GM23338 (cell line): ENCODE measurements around the gene XPO4. TPM values are rescaled to one million over a fixed set of nuclear protein-coding genes. Genes with fewer than 3 reads are reported as not detected.

Experiments
- ATAC-seq: fragments of 200-7000 bp; cut with Tn5 transposase; 3 replicates; pipeline ENCODE4 v1.9.1; 2020
- DNase-seq: peaks from one replicate; pipeline ENCODE4 v3.0.0-alpha.2; 2015; ENCODE audit warnings: low spot score
- H2AFZ ChIP-seq: fragments of 200-600 bp; sonication (generic); 2 replicates; pipeline ENCODE4 v1.8.0; 2016; ENCODE audit warnings: antibody characterized with exemption, mild to moderate bottlenecking, moderate library complexity
- H3F3A ChIP-seq: fragments of 200-600 bp; sonication (generic); replicated peaks from 2 replicates; pipeline ENCODE4 v1.8.0; 2017; ENCODE audit warnings: antibody characterized with exemption, mixed run types, low read depth
- H3K27ac ChIP-seq: fragments of 200-600 bp; sonication (generic); 2 replicates; pipeline ENCODE4 v1.6.1; 2016; ENCODE audit warnings: low read depth
- H3K27me3 ChIP-seq: fragments of 200-600 bp; sonication (generic); 2 replicates; pipeline ENCODE4 v1.8.0; 2016; ENCODE audit warnings: mild to moderate bottlenecking, mixed run types, moderate library complexity; ENCODE audit not compliant: insufficient read depth
- H3K36me3 ChIP-seq: fragments of 200-600 bp; sonication (generic); 2 replicates; pipeline ENCODE4 v1.8.0; 2016; ENCODE audit warnings: mild to moderate bottlenecking; ENCODE audit not compliant: insufficient read depth
- H3K4me1 ChIP-seq: fragments of 200-600 bp; sonication (generic); 2 replicates; pipeline ENCODE4 v1.8.0; 2016; ENCODE audit warnings: mild to moderate bottlenecking, moderate library complexity; ENCODE audit not compliant: insufficient read depth
- H3K4me2 ChIP-seq: fragments of 200-600 bp; sonication (generic); 2 replicates; pipeline ENCODE4 v1.7.1; 2017; ENCODE audit warnings: mixed run types
- H3K4me3 ChIP-seq: fragments of 200-600 bp; sonication (generic); 2 replicates; pipeline ENCODE4 v1.6.1; 2016; ENCODE audit warnings: mixed run types
- H3K79me2 ChIP-seq: fragments of 200-600 bp; sonication (generic); replicated peaks from 2 replicates; pipeline ENCODE4 v1.8.0; 2017; ENCODE audit warnings: mild to moderate bottlenecking; ENCODE audit not compliant: insufficient read depth
- H3K9me2 ChIP-seq: fragments of 200-600 bp; sonication (generic); 2 replicates; pipeline ENCODE4 v1.8.0; 2017; ENCODE audit not compliant: insufficient read depth
- H4K20me1 ChIP-seq: fragments of 200-600 bp; sonication (generic); replicated peaks from 2 replicates; pipeline ENCODE4 v1.8.0; 2017; ENCODE audit warnings: mild to moderate bottlenecking; ENCODE audit not compliant: insufficient read depth
- H3K27ac Mint-ChIP-seq: 2 replicates; pipeline ENCODE4 v1.8.0; 2020; ENCODE audit warnings: inconsistent platforms, mild to moderate bottlenecking, moderate library complexity, mixed read lengths
- H3K27me3 Mint-ChIP-seq: 3 replicates; pipeline ENCODE4 v1.8.0; 2022; ENCODE audit warnings: low read depth, mild to moderate bottlenecking, moderate library complexity, mixed read lengths, inconsistent platforms; ENCODE audit not compliant: insufficient read depth, poor library complexity
- H3K36me3 Mint-ChIP-seq: 3 replicates; pipeline ENCODE4 v1.8.0; 2021; ENCODE audit warnings: low read depth, mild to moderate bottlenecking, inconsistent platforms, moderate library complexity, mixed read lengths
- H3K4me1 Mint-ChIP-seq: 3 replicates; pipeline ENCODE4 v1.8.0; 2020; ENCODE audit warnings: mild to moderate bottlenecking, inconsistent platforms, mixed read lengths
- H3K4me3 Mint-ChIP-seq: 3 replicates; pipeline ENCODE4 v1.8.0; 2021; ENCODE audit warnings: moderate library complexity, mild to moderate bottlenecking, inconsistent platforms, mixed read lengths
- H3K9me3 Mint-ChIP-seq: 3 replicates; pipeline ENCODE4 v1.8.0; 2020; ENCODE audit warnings: moderate library complexity, mild to moderate bottlenecking, inconsistent platforms, mixed read lengths
- EZH2 ChIP-seq: fragments of 200-600 bp; sonication (generic); IDR thresholded peaks from one replicate; pipeline ENCODE4 v1.8.0; 2017; ENCODE audit warnings: antibody characterized with exemption, mild to moderate bottlenecking, low read depth; ENCODE audit not compliant: unreplicated experiment
- JUNB ChIP-seq: IDR thresholded peaks from one replicate; pipeline ENCODE4 v1.6.1; 2016; ENCODE audit warnings: antibody characterized with exemption; ENCODE audit not compliant: unreplicated experiment
- NANOG ChIP-seq: IDR thresholded peaks from 2 replicates; pipeline ENCODE4 v1.6.1; 2016; ENCODE audit warnings: antibody characterized with exemption, borderline replicate concordance
- POLR2AphosphoS5 ChIP-seq: IDR thresholded peaks from 2 replicates; pipeline ENCODE4 v1.6.1; 2016; ENCODE audit warnings: antibody characterized with exemption, low read depth
- STAT1 ChIP-seq: IDR thresholded peaks from one replicate; pipeline ENCODE4 v1.6.1; 2016; ENCODE audit warnings: antibody characterized with exemption; ENCODE audit not compliant: unreplicated experiment
- ZNF114 ChIP-seq: fragments of 250-450 bp; sonication (Bioruptor Pico); IDR thresholded peaks from 2 replicates; pipeline ENCODE4 v1.5.0; 2020; ENCODE audit warnings: mild to moderate bottlenecking, moderate library complexity
- ZNF331 ChIP-seq: fragments of 250-450 bp; sonication (Bioruptor Pico); IDR thresholded peaks from 2 replicates; pipeline ENCODE4 v1.5.0; 2020; ENCODE audit warnings: low read depth, mild to moderate bottlenecking, moderate library complexity
- polyA plus RNA-seq: library from polyadenylated mRNA; unstranded; fragments of >200 nt; fragmentation: Nextera tagmentation; extraction: Ambion mirVana; gene quantifications from 2 replicates; pipeline ENCODE4 v1.2.1, GENCODE V29; 2016
- total RNA-seq: library from RNA; depleted of rRNA; stranded (reverse); fragments of >200 nt; shearing (Covaris generic); gene quantifications from 2 replicates; pipeline ENCODE4 v1.2.3, GENCODE V29; 2014
- TF ChIP-seq, protein P1 (sequence below): IDR thresholded peaks from one replicate; pipeline ENCODE4 v1.6.1; 2018; ENCODE audit warnings: antibody characterized with exemption; ENCODE audit not compliant: unreplicated experiment
- TF ChIP-seq, protein P2 (sequence below): fragments of 250-450 bp; sonication (Bioruptor Pico); IDR thresholded peaks from 2 replicates; pipeline ENCODE4 v1.5.0; 2020; ENCODE audit warnings: mild to moderate bottlenecking, moderate library complexity
- TF ChIP-seq, protein P3 (sequence below), 2 experiments: fragments of 200-600 bp in 1 of 2; sonication (generic) in 1 of 2; conservative IDR thresholded peaks; 2 replicates each; pipeline versions ENCODE4 v1.5.1 to v1.6.1; 2016 to 2017; ENCODE audit warnings: antibody characterized with exemption in 2 of 2, low read depth in 2 of 2, mild to moderate bottlenecking in 2 of 2, moderate library complexity in 1 of 2
- TF ChIP-seq, protein P4 (sequence below): IDR thresholded peaks from 2 replicates; pipeline ENCODE4 v1.6.1; 2016; ENCODE audit warnings: antibody characterized with exemption

Gene XPO4
- total and polyA plus RNA-seq, 2 experiments from 2014 or later: 14.1 to 57.8 TPM

DNA sequence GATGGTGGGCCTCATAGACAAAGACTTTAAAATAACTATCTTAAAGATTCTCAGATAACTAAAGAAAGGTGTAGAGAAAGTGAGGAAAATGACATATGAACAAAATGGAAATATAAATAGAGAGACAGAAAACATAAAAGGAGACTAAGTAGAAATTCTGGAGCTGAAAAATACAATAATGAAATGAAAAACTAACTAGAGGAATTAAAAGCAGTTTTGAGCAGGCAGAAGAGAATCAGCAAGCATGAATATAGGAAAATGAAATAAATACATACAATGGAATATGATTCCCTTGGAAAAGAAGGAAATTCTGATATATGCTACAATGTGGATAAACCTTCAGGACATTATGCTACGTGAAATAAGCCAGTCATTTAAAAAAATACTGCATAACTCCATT lies 132.7 kb downstream of the XPO4 start:
- Histone ChIP-seq H3K27me3 (no peaks in the 10 kb centered on the region), H4K20me1 (no peaks in the 10 kb centered on the region), H3K9me2 (no peaks in the 10 kb centered on the region), H3K27ac (no peak overlapping the region), H3K36me3 (no peaks in the 10 kb centered on the region), H3F3A (no peaks in the 10 kb centered on the region), H3K4me3 (no peak overlapping the region), H3K79me2 (no peaks in the 10 kb centered on the region), H3K4me1 (no peaks in the 10 kb centered on the region; the same call in 1 of the 2 replicates), H2AFZ (no peak overlapping the region), H3K4me2 (no peak overlapping the region)
- TF ChIP-seq STAT1: no peak
- TF ChIP-seq NANOG: no peak
- TF ChIP-seq, protein P1, sequence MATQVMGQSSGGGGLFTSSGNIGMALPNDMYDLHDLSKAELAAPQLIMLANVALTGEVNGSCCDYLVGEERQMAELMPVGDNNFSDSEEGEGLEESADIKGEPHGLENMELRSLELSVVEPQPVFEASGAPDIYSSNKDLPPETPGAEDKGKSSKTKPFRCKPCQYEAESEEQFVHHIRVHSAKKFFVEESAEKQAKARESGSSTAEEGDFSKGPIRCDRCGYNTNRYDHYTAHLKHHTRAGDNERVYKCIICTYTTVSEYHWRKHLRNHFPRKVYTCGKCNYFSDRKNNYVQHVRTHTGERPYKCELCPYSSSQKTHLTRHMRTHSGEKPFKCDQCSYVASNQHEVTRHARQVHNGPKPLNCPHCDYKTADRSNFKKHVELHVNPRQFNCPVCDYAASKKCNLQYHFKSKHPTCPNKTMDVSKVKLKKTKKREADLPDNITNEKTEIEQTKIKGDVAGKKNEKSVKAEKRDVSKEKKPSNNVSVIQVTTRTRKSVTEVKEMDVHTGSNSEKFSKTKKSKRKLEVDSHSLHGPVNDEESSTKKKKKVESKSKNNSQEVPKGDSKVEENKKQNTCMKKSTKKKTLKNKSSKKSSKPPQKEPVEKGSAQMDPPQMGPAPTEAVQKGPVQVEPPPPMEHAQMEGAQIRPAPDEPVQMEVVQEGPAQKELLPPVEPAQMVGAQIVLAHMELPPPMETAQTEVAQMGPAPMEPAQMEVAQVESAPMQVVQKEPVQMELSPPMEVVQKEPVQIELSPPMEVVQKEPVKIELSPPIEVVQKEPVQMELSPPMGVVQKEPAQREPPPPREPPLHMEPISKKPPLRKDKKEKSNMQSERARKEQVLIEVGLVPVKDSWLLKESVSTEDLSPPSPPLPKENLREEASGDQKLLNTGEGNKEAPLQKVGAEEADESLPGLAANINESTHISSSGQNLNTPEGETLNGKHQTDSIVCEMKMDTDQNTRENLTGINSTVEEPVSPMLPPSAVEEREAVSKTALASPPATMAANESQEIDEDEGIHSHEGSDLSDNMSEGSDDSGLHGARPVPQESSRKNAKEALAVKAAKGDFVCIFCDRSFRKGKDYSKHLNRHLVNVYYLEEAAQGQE: no peak
- TF ChIP-seq, protein P2, sequence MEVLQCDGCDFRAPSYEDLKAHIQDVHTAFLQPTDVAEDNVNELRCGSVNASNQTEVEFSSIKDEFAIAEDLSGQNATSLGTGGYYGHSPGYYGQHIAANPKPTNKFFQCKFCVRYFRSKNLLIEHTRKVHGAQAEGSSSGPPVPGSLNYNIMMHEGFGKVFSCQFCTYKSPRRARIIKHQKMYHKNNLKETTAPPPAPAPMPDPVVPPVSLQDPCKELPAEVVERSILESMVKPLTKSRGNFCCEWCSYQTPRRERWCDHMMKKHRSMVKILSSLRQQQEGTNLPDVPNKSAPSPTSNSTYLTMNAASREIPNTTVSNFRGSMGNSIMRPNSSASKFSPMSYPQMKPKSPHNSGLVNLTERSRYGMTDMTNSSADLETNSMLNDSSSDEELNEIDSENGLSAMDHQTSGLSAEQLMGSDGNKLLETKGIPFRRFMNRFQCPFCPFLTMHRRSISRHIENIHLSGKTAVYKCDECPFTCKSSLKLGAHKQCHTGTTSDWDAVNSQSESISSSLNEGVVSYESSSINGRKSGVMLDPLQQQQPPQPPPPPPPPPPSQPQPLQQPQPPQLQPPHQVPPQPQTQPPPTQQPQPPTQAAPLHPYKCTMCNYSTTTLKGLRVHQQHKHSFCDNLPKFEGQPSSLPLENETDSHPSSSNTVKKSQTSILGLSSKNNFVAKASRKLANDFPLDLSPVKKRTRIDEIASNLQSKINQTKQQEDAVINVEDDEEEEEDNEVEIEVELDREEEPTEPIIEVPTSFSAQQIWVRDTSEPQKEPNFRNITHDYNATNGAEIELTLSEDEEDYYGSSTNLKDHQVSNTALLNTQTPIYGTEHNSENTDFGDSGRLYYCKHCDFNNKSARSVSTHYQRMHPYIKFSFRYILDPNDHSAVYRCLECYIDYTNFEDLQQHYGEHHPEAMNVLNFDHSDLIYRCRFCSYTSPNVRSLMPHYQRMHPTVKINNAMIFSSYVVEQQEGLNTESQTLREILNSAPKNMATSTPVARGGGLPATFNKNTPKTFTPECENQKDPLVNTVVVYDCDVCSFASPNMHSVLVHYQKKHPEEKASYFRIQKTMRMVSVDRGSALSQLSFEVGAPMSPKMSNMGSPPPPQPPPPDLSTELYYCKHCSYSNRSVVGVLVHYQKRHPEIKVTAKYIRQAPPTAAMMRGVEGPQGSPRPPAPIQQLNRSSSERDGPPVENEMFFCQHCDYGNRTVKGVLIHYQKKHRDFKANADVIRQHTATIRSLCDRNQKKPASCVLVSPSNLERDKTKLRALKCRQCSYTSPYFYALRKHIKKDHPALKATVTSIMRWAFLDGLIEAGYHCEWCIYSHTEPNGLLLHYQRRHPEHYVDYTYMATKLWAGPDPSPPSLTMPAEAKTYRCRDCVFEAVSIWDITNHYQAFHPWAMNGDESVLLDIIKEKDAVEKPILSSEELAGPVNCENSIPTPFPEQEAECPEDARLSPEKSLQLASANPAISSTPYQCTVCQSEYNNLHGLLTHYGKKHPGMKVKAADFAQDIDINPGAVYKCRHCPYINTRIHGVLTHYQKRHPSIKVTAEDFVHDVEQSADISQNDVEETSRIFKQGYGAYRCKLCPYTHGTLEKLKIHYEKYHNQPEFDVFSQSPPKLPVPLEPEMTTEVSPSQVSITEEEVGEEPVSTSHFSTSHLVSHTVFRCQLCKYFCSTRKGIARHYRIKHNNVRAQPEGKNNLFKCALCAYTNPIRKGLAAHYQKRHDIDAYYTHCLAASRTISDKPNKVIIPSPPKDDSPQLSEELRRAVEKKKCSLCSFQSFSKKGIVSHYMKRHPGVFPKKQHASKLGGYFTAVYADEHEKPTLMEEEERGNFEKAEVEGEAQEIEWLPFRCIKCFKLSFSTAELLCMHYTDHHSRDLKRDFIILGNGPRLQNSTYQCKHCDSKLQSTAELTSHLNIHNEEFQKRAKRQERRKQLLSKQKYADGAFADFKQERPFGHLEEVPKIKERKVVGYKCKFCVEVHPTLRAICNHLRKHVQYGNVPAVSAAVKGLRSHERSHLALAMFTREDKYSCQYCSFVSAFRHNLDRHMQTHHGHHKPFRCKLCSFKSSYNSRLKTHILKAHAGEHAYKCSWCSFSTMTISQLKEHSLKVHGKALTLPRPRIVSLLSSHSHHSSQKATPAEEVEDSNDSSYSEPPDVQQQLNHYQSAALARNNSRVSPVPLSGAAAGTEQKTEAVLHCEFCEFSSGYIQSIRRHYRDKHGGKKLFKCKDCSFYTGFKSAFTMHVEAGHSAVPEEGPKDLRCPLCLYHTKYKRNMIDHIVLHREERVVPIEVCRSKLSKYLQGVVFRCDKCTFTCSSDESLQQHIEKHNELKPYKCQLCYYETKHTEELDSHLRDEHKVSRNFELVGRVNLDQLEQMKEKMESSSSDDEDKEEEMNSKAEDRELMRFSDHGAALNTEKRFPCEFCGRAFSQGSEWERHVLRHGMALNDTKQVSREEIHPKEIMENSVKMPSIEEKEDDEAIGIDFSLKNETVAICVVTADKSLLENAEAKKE (CRISPR knock-in tag): no peak
- TF ChIP-seq, protein P3, sequence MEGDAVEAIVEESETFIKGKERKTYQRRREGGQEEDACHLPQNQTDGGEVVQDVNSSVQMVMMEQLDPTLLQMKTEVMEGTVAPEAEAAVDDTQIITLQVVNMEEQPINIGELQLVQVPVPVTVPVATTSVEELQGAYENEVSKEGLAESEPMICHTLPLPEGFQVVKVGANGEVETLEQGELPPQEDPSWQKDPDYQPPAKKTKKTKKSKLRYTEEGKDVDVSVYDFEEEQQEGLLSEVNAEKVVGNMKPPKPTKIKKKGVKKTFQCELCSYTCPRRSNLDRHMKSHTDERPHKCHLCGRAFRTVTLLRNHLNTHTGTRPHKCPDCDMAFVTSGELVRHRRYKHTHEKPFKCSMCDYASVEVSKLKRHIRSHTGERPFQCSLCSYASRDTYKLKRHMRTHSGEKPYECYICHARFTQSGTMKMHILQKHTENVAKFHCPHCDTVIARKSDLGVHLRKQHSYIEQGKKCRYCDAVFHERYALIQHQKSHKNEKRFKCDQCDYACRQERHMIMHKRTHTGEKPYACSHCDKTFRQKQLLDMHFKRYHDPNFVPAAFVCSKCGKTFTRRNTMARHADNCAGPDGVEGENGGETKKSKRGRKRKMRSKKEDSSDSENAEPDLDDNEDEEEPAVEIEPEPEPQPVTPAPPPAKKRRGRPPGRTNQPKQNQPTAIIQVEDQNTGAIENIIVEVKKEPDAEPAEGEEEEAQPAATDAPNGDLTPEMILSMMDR (conservative IDR thresholded peaks at IDR 0.05; ENCODE audit: low read depth in 2 of 2): no peak
- no peak for TF ChIP-seq JUNB
- no peak for TF ChIP-seq ZNF331
- TF ChIP-seq, protein P4, sequence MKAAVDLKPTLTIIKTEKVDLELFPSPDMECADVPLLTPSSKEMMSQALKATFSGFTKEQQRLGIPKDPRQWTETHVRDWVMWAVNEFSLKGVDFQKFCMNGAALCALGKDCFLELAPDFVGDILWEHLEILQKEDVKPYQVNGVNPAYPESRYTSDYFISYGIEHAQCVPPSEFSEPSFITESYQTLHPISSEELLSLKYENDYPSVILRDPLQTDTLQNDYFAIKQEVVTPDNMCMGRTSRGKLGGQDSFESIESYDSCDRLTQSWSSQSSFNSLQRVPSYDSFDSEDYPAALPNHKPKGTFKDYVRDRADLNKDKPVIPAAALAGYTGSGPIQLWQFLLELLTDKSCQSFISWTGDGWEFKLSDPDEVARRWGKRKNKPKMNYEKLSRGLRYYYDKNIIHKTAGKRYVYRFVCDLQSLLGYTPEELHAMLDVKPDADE: no peak
- TF ChIP-seq EZH2: no peak
- no peak for TF ChIP-seq ZNF114 (CRISPR knock-in tag)
- no peak for TF ChIP-seq POLR2AphosphoS5
- Mint-ChIP-seq H3K4me1 (peaks cover 9% of the 10 kb centered on the region; the same call in 2 of the 3 replicates), H3K4me3 (no peak overlapping the region), H3K27me3 (peaks cover 8% of the 10 kb centered on the region), H3K9me3 (peaks cover 17% of the 10 kb centered on the region; the same call in 2 of the 3 replicates), H3K36me3 (peaks cover 33% of the 10 kb centered on the region), H3K27ac (no peak overlapping the region)
- no peak for DNase-seq
- ATAC-seq: no peak
